ENCODE data around the gene ADGRG1.

The ADGRG1 gene

GRCh38 chr16:57628008-57628781 lies at the start of gene ADGRG1:
TSS of gene ADGRG1 (plus strand) at chr16:57628630. CDS start at chr16:57650288, 21,658 bp downstream.
- H3K4me3 ChIP-seq (ENCODE audit: low read depth, low read length), result peak within 1 kb of the TSS; percentile 11
- peak; percentile 13 for TF ChIP-seq CTCF (IDR thresholded peaks at IDR 0.05; ENCODE audit: low read depth, low read length, missing control alignments)
- in situ Hi-C loops (cut with HindIII; ENCODE audit: low sequenced_read_pairs), result no loop called here
- peak; percentile 68 for DNase-seq (ENCODE audit: low read depth)

DNA sequence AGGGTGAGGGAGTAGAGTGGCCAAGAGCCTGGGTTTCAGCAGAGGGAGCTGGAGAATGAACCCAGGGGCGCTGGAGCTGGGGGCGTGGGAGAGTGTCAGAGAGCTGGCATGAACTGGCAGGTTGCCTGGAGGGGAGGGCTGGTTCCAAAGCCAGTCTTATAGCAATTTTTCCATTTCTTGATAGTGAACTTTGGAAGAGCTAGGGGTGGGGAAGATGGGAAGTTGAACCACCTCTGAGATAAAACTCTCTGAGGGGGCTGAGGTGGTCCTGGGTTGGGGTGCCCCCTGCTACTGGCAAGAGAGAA lies 49.1 kb upstream of the ADGRG1 start:
- in situ Hi-C loops (cut with HindIII; ENCODE audit: low sequenced_read_pairs), result loop anchor here (5.0 to 10.0 kb wide), 2 partner anchors 63 to 405 kb away; no protein-coding TSS in a partner anchor
- no peak for DNase-seq (ENCODE audit: low read depth)
- TF ChIP-seq CTCF (IDR thresholded peaks at IDR 0.05; ENCODE audit: low read depth, low read length, missing control alignments), result no peak
- H3K4me3 ChIP-seq (ENCODE audit: low read depth, low read length), result no peak overlapping the region

DNA sequence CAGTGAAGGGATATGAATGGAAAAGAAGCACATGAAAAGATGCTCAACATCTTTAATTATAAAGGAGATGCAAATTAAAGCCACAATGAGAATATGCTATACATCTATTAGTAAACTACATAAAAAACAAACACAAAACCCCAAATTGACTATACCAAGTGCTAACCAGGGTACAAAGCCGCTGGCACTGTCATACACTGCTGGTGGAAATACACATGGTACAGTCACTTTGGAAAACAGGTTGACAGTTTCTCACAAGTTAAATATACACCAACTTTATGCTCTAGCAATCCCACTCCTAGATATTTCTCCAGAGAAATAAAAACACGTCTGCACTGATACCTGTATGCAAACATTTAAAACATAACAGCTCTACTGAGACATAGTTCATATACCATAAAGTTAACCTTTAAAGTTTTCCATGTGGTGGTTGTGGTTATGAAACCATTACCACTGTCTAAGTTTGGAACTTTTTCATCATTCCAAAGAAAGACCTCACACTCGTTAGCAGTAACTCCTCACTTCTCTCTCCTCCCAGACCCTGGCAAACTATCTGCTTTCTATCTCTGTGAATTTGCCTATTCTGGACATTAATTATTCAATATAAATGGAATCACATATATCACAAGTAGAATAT lies 43.3 kb upstream of the ADGRG1 start:
- in situ Hi-C loops (cut with HindIII; ENCODE audit: low sequenced_read_pairs), result no loop called here
- TF ChIP-seq CTCF (IDR thresholded peaks at IDR 0.05; ENCODE audit: low read depth, low read length, missing control alignments), result no peak
- DNase-seq (ENCODE audit: low read depth), result no peak
- no peak overlapping the region for H3K4me3 ChIP-seq (ENCODE audit: low read depth, low read length)

DNA sequence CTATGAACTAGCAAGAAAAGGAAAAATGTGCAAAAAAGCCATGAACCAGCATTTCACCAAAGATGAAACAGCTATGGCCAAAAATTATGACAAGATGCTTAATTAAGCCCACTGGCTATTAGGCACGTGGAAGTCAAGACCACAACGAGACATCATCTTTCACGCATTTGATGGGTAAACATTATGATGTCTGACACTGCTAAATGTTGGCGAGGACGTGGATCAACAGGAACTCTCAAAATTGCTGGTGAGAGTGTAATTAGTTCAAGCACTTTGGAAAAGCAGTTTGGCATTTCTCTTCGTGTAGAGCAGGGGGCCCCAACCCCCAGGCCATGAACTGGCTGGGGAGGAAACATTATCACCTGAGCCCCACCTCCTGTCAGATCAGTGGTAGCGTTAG lies 39.6 kb upstream of the ADGRG1 start:
- TF ChIP-seq CTCF (IDR thresholded peaks at IDR 0.05; ENCODE audit: low read depth, low read length, missing control alignments), result no peak
- no peak for DNase-seq (ENCODE audit: low read depth)
- in situ Hi-C loops (cut with HindIII; ENCODE audit: low sequenced_read_pairs), result no loop called here
- H3K4me3 ChIP-seq (ENCODE audit: low read depth, low read length), result no peak overlapping the region

GRCh38 chr16:57589374-57589773 lies 39.1 kb upstream of the ADGRG1 start:
- DNase-seq (ENCODE audit: low read depth), result no peak
- in situ Hi-C loops (cut with HindIII; ENCODE audit: low sequenced_read_pairs), result no loop called here
- H3K4me3 ChIP-seq (ENCODE audit: low read depth, low read length), result no peak overlapping the region
- no peak for TF ChIP-seq CTCF (IDR thresholded peaks at IDR 0.05; ENCODE audit: low read depth, low read length, missing control alignments)

- in situ Hi-C loops (cut with HindIII; ENCODE audit: low sequenced_read_pairs), result no loop called here
- TF ChIP-seq CTCF (IDR thresholded peaks at IDR 0.05; ENCODE audit: low read depth, low read length, missing control alignments), result no peak
- DNase-seq (ENCODE audit: low read depth), result no peak
- no peak overlapping the region for H3K4me3 ChIP-seq (ENCODE audit: low read depth, low read length)
Observed at GRCh38 chr16:57590654-57591085, 37.8 kb upstream of the ADGRG1 start.
